Left kidney (tissue), 2 donors: Measurements from ENCODE around the gene UBASH3B. TPM values are rescaled to one million over a fixed set of nuclear protein-coding genes. Genes with fewer than 3 reads are reported as not detected.
"Not testable (repeated sequence)": the region's sequence is repeated elsewhere in the genome, so short reads cannot be mapped to it uniquely, and the experiment has no call there.

ENCODE experiments used
- DNase-seq: peaks from one replicate; pipeline ENCODE4 v3.0.0-alpha.2; 2013
- polyA plus RNA-seq: library from polyadenylated mRNA; unstranded; fragments of 120-200 nt; gene quantifications from one replicate; pipeline ENCODE4 v1.2.1, GENCODE V29; 2013; ENCODE audit not compliant: insufficient read length

The UBASH3B gene
- polyA plus RNA-seq, 1 donor: 8.5 TPM

DNA sequence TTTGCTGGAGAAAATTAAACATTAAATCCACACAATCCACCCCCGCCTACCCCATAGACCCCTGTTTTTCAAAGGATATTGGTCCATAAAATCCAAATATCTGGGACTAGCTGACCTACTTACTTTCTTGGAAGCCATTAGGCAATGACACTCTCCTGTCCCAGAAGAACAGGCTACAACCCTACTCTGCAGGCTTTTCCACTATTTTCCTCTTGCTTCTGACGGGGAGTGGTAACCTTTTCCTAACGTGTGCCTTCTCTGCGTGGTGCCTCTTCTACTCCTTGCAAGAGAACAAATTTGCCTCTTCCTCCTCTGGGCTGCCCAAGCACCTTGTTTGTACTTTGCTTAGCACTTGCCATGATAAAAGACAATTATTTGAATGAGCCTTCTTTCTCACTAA is 51.6 kb downstream of the UBASH3B start:
- no peak for DNase-seq

DNA sequence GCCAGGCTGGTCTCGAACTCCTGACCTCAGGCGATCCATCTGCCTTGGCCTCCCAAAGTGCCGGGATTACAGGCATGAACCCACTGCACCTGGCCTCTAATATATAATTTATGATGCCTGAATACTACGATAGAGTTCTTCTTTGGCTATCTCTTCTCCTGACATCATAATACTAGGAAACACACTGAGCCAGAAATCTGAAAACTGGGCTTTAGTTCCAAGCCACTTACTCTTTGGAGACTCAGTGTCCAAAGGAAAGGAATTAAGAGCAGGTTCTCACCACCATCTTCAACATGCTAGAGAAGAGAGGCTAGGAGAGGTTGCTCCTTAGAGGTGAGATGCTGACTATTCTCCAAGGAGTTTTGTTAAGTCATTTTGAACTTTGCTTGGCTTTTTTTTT is 52.4 kb downstream of the UBASH3B start:
- no peak for DNase-seq

DNA sequence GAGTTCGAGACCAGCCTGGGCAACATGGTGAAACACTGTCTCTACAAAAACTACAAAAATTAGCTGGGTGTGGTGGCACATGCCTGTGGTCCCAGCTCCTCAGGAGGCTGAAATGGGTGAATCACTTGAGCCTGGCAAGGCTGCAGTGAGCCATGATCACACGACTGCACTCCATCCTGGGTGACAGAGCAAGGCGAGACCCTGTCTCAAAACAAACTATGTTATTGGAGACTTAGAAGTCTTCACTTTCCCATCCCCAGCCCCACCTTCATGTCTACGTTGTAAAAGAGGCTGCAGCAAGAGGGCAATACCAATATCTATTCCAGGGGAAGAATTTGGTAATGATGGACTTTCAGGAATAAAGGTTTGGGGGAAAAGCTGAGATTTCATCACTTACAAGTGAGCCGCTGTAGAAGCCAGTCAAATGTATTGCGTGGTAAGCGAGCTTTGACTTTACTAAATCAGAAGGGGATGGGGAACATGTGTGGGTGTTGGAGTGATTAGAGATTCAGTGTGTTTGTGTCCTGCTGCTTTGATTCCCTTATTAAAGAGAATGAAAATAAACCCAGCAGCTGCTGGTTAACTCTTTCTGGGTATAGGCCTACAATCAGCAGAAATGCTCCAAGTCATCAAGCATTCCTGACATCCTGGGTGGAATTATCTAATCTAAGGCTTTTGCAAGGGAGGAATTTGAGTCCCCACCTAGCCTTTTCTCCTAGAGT is 53.7 kb downstream of the UBASH3B start:
- no peak for DNase-seq

DNA sequence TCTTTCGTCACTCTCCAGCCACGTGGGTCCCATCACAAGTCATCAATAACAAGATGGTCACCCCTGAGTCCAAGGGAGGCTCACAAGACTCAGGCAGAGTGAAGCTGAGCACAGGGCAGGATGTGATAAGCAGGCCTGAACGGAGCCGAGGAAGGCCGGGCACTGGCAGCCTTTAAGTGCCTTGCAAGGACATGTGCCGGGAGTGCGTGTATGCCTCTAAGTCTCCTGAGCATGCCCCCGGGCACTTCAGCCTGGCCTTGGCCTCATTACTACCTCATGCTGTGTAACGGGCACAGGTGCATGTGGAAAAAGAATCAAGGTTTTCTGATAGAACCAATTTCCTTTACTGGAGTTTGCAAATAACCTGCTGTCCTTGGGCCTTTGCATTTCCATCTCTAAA is 55.8 kb downstream of the UBASH3B start:
- no peak for DNase-seq

DNA sequence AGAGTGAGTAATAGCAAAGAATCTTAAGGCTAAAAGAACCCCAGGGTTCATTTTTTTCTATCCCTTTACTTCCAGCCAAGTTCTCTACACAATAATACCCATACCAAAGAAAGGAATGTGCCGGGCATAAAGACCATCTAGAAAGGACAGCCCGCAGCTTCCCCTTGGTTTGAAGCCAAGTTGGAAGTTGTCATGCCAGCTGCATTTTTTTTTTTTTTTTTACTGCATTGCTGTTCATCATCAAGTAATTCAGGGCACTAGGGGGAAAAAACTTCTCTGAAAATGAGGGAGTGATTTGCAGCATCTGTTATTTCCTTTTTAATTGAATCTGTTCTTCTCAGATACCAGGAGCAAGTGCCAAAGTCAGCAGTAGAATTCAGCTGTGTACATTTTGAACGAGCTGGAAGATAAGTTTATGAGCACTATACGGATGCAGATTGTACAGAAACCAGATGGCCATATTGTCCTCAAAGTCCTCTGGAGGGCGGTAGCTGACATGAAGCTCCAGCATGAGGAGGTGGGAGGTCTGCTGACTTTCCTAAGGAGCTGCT is 56.4 kb downstream of the UBASH3B start:
- DNase-seq: peak; percentile 65

DNA sequence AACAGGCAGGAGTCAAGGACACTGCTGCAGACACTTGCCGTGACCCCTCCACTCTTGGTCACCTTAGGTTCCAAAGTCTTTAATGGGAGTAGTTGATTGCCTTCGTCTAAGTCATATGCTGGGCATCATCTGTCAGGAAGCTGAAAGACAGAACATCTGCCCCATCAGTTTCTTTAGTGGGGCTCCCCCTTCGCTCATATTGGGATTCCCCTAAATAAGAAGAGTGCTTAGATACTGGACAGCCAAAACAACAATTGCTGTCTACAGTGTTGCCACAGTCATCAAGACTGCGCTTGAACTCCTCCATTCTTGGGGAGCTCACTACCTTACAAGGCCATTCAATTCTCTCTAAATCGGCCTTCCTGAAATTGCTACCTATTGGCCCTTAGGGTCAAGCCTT is 58.5 kb downstream of the UBASH3B start:
- DNase-seq: no peak

DNA sequence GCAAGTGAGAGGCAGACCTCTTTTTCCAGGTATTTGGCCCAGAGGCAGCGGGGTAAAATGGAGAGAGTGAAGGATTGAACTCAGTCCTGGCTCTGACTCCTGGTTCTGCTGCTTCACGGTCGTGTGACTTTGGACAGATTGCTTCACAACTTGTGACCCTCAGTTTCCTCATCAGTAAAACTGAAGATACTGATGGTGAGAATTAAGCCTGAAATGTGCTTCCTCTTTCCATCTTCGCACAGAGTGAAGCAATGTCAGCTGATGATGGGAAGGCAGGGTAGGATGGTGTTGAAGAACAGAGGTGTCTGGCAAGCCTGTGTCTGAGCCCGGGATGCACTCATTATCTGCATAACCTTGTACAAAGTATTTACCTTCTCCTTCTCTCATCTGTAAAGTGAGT is 59.0 kb downstream of the UBASH3B start:
- no peak for DNase-seq

DNA sequence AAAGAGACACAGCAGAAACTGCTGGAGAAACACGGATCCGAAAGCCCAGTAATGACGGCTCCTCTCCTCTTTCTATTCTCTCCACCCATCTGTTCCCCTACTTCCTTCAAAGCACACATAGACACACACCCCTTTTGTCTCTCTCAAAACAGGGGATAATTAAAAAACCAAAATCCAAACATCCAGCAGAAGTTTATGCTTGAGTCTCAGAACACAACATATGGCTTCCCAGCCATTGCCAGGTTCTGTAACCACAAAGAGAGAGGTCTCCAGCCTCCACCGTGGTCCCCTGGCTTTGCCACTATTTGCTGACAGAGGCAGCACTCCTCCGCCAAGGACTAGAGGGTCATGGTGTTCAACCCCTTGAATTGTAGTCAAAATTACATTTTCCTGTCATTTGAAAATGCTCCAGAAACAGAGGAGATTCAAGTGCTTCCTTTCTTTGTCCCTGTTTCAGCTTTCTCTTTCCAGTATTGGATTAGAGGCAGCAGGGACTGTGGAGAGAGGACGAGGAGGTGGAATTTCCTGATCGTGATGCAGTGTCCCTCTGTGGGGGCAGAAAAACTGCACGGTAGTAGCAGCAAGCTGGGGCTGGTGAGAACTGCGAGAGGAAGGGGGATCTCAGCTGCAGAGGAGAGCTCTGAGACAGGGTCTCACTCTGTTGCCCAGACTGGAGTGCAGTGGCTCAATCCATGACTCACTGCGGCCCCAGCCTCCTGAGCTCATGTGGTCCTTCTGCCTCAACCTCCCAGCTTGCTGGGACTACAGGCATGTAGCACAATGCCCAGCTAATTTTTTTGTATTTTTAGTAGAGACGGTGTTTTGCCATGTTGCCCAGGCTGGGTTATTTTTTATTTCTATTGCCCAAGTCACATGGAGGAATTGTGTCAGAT is 60.3 kb downstream of the UBASH3B start:
- no peak for DNase-seq

DNA sequence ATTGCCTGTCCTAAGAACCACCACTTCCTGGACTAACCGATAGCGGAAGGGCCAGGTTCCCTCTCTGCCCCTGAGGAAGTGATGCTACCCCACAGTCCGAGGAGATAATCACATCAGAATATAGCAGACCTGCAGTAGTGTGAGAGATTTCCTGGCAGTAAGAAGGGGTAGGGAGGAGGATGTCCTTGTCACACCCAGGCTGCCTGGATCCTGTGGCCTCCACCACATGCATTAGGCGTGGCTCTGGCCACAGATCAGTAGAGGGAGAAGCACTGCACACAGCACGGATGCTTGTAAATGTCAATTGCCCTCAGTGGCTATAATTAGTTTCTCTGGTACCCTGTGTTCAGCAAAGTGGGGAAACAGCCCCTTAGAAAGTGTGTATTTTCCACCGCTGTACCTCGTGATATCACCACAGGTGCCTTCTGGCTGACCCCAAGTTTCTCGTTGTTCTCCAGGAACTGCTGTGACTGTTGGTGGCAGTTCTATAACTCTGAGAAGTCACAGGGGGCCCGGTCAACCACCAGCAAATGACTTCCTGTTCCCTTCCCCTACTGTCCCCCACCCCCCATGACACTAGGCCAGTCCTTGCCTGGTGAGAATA is 61.8 kb downstream of the UBASH3B start:
- DNase-seq: no peak

DNA sequence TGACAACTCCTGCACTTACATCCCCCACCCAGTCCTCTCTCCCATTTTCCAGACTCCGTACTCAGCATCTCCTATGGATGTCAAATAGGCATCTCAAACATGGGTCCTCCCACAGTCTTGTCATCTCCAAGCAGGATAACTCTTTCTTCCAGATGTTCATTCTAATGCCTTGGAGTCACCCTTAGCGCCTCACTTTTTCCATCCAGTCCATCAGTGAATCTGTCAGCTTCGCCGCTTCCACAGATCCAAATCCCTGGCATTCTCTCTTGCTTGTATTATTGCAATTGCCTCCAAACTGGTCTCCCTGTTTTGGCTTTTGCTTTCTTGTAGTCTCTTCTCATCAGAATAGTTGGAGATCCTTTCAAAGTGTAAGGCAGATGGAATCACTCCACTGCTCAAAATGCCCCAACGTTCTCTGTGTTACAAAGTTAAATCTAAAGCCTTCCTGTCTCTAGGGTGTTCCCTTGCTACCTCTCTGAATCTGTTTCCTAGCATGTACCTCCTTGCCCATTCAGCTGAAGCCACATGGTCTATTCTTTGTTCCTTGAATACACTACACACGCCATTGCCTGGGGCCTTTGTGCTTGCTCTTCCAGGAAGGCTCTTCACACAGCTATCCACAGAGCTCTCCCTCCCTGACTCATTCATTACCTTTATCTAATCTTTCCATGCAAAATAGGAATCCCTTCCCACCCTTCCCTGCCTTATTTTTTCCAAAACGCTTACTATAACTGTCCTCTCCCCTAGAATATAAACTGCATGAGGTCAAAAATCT is 64.8 kb downstream of the UBASH3B start:
- DNase-seq: no peak

DNA sequence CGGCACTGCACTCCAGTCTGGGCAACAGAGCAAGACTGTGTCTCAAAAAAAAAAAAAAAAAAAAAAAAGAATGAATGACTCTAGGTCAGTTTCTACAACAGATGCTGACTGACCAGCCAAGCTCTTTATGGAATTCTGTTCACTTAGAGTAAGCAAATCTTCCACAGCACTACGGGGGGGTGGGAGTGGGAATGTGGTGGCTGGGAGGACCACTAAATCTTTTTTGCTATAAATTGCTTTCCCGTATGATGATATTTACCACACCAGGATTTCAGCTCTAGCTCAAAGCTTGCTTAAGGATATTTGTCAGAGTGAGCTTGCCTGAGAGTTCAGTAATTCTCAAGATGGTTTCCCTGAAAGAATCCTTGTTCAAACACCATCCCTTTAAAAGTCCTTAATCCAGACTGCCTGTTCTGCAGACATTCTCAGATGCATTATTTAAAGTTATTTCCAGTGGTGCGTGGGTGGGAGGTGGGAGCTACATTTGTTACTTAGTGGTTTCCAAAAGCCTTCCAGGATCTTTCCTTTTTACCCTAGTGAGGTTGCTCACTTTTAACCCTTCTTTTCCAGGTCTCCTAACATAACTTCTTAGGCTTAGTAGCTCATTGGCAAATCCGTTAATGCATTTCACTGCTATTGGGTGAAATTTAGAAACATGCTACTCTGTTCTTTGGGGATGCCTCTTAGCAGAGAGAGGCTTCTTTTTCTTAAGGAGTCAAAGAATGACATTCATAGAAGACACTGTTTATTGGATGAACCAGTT is 65.9 kb downstream of the UBASH3B start:
- no peak for DNase-seq

DNA sequence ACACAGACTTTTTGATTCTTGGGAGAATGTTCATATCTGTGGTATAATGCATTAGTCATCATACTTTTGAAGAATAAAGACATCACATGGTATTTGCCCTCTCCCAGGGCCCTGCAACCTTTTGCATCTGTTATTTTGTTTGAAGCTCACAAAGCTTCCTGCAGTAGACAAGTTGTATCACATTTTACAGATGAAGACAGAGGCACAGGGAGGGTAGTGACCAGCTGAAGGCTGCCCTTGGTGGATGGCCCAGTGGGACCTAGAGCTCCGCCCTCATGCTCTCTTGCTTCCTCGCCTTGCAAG is 66.4 kb downstream of the UBASH3B start:
- DNase-seq: no peak

DNA sequence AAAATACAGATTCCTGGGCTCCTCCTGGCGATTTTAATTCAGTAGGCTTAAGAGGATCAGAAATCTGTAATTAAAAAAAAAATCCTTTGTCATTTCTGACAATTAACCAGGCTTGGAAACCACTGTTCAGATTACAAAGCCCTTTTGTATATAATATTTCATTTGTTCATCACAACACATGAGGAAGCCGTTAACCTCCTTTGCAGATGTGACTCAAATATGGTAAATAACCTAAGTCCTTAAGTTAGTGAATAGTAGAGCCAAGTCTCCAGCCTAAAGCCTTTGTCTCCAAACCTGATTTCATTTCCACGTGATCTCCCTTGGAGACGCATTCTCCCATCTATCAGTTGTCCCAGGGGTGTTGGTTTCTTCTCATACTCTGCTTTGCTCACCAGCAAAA is 67.6 kb downstream of the UBASH3B start:
- no peak for DNase-seq

DNA sequence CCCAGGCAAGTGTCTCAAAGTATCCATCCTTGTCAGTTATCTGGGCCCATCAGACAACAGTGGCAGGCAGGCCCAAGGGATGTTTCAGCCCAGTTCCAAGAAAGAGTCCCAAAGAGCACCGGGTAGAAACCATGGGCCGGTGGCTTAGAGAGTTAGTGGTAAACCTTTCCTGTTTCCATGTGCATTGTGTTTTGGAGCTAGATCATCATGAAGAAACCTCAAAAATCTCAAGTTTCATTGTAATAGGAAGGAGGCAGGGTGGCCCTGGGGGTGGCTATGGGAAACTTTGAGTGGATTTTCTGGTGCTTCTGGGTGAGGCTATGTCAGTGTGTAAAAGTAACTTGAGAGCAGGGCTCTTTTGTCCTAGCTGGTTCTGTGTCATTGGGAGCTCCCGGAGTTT is 68.1 kb downstream of the UBASH3B start:
- DNase-seq: no peak

DNA sequence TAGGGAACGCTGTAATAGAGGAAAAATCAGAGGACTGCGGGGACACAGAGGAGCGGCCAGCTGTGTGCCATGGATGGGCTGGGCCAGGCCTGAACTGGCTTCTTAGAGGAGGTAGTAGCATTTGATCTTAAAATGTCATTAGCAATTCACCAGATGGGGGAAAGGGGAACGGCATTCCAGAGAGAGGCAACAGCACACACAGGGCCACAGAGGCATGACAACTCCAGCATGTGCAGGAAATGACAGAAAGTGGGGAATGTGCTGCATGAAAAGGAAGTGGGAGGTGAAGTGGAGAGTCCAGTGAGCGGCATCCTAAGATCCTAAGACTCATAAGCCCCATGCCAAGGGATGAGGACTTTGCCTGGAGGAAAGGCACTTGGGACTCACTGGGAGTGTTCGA is 69.0 kb downstream of the UBASH3B start:
- no peak for DNase-seq

DNA sequence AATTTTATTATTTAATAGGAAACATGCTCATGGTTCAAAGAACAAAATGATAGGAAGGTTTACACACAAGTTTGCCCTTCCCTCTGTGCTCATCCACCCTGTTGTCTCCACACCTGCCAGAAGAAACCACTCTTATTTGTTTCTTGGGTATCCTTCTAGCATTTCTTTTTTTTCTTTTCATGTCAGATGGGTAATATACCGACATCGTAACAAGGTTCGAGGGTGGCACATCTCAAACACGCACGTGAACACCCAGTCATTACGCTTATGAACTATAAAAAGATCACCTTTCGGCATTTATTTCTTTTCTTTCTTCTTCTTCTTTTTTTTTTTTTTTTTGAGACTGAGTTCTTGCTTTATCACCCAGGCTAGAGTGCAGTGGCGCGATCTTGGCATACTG is 70.5 kb downstream of the UBASH3B start:
- no peak for DNase-seq

DNA sequence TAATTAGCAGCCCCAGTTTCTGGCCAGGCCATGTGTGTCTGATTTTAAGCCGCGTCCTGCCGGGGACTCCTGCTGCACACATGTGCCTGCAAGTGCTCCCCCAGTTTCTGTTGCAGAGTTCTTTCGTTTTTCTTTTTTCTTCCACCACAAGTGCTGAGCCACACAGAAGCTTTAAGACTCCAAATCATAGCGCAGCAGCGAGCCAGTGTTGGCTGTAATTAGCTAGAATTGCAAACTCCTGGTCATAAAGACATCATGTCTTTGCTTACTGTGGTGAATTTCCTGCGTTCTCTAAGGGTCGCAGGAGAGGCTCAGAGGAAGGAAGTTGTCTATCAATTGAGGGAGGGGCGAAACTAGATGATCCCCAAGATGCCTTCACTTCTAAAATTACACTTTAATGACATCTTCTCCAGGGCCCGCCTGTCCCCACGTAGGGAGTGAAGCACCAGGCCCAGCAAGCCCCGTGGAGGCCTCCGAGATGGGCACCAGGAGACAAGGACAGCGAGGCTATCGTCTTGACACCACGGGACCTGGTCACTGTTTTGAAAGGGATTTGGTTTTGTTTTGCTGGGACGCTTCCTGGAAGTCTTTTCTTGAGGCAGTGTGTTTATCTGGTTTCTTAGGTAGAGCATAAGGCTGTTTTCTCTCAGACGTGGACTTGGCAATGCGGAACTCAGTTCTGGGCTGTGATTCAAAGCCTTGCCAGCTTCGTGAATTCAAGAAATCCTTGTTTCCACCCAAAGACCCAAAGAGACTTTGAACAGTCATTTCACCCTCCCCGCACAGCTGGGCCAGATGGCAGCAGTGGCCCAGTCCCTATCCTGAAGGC is 71.8 kb downstream of the UBASH3B start:
- no peak for DNase-seq

DNA sequence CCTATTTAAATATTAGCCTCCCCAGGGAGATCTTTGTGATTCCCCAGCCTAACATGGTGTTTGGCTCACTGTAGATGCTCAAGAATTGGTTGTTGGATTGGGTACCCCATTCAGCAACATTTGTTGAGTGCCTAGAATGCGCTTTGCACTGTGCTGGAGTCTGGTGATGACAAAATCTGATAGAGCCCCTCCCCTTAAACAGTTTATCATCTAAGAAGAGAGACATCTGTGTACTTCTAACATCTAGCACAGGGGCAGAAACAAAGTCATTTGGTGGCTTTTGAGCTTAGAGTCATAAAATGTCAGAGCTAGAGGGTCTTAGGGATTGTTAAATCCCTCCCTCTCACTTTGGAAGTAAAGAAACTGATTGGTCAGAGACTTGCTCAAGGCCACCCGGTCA is 73.0 kb downstream of the UBASH3B start:
- DNase-seq: no peak

DNA sequence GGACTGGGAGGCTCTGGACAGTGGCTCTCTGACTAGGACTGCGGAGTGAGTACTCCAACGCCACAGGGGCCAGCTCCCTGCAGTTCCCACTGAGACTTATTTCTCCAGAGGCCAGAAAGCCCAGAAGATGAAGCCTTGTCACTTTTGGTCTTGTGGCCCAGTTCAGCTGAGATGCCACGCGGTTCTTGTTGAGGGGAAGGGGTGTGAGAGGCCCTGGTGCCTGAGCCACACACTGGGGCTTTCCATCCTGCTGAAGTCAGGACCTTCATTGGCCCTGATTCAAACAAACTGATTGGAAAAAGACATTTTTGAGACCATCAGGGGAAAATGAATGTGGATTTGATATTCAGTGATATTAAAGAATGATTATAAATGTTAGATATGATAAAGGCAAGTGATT is 73.6 kb downstream of the UBASH3B start:
- no peak for DNase-seq

DNA sequence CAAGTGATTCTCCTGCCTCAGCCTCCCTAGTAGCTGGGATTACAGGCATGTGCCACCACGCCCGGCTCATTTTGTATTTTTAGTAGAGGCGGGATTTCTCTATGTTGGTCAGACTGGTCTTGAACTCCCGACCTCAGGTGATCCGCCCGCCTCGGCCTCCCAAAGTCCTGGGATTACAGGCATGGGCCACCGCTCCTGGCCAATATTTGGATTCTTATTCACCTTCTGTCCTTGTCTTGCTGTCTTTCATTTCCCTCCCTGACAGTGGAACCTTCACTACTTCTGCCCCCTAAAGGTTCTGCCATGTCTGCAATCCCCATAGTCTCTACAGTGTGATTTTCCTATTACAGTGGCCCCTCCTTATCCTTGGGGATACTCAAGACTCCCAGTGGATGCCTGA is 75.2 kb downstream of the UBASH3B start:
- DNase-seq: not testable (repeated sequence)

DNA sequence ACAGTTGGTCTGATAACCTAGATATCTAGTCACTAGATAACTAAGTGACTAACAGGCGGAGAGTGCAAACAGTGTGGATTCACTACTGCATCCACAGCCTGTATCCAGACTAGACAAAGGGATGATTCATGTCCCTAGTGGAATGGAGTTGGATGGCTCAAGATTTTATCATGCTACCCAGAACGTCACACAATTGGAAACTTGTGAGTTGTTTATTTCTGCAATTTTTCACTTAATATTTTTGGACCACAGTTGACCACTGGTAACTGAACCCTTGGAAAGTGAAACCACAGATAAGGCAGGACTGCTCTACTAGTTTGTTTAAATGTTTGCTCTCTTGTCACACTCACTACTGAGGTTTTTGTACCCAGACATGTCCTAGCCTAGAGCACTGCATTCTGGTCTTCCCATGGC is 76.0 kb downstream of the UBASH3B start:
- DNase-seq: no peak
